ENCODE data around the gene GPBP1L1.

- TF ChIP-seq CTCF (conservative IDR thresholded peaks at IDR 0.05) = no peak
- TF ChIP-seq EZH2 (IDR thresholded peaks at IDR 0.05; ENCODE audit: low read depth) = no peak
These were observed 3.4 kb downstream of the GPBP1L1 start for GRCh38 chr1:45682942-45683341.
